Prostate gland (tissue), 1 donor: Measurements from ENCODE around the gene SLC24A4.

ENCODE experiments used
- POLR2A ChIP-seq: fragments of 450-650 bp; IDR thresholded peaks from one replicate; pipeline ENCODE4 v1.6.1; 2016; ENCODE audit warnings: antibody characterized with exemption, mild to moderate bottlenecking
- POLR2AphosphoS5 ChIP-seq: sonication (generic); formaldehyde crosslinking; IDR thresholded peaks from one replicate; pipeline ENCODE4 v1.6.1; 2017; ENCODE audit warnings: antibody characterized with exemption

DNA sequence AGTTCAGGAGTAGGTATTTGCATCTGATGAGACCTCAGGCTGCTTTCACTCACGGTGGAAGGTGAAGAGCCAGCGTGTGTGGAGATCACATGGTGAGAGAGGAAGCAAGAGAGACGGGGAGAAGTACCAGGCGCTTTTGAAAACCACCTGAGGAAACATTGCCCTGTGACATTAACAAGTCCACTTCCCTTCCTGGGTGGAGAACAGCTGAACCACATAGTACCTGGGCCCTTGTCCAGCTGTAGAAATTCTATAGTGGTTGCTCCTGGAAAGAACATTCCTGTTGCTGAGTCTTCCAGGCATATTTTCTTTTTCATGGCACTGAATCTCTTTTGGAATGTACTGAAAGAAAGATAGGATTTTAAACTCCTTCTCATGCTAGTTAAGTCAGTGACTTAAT is 103.3 kb downstream of the SLC24A4 start:
- TF ChIP-seq POLR2A (no peak), POLR2AphosphoS5 (no peak)
